ENCODE data around the gene ARHGAP36. TPM values are rescaled to one million over a fixed set of nuclear protein-coding genes. Genes with fewer than 3 reads are reported as not detected.

Gene ARHGAP36
- total RNA-seq, 2 experiments from 2014 or later = not detected

DNA sequence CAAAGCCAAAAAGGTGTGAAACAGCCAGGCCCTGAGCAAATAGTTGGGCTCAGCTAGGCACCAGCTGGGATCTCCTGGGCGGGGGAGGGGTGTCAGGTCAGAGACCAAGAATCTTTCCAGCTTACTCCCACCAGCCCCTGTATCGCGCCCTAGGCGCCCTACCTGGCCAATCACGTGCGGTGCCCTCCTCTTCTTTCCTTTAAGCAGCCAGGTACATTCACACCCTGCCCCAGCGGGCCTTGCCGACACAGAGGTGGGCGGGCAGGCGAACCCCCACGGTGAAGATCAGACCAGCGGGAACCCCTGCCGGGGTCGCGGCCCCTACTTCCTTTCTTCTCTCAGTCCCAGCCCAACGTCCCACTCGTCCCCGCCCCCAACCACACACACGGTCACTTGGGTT lies 9.1 kb downstream of the ARHGAP36 start:
- POLR2A ChIA-PET = no interaction called here
- Mint-ChIP-seq H3K9me3 (no peaks in the 10 kb centered on the region), H3K27me3 (peaks cover 43% of the 10 kb centered on the region), H3K36me3 (ENCODE audit: low read depth) (no peaks in the 10 kb centered on the region), H3K27ac (no peak overlapping the region), H3K4me3 (no peak overlapping the region), H3K4me1 (ENCODE audit: low read depth) (no peaks in the 10 kb centered on the region)
- CTCF ChIA-PET = no interaction called here
- ATAC-seq (ENCODE audit: poor library complexity) = no peak
- DNase-seq = no peak
- intact Hi-C loops (cut with DNase I, micrococcal nuclease) = no loop called here
- peaks cover 11% of the 10 kb centered on the region for H3K4me1 ChIP-seq (ENCODE audit: insufficient read depth, low read length)
- no peak overlapping the region for H3K27ac ChIP-seq (ENCODE audit: low read depth in 1 of 2, low read length in 2 of 2)
- no peak overlapping the region for H3K4me3 ChIP-seq (ENCODE audit: low read length)
- H3K9me3 ChIP-seq (ENCODE audit: control insufficient read depth in 1 of 2, insufficient read depth in 1 of 2, low read length in 2 of 2) = no peaks in the 10 kb centered on the region
- H3K27me3 ChIP-seq (ENCODE audit: control insufficient read depth in 1 of 2, insufficient read depth in 2 of 2, low read length in 2 of 2) = peaks cover 20 to 64% of the 10 kb centered on the region in 2 experiments
- no peak for TF ChIP-seq CTCF (IDR thresholded peaks at IDR 0.05)
- no peaks in the 10 kb centered on the region for H3K36me3 ChIP-seq (ENCODE audit: insufficient read depth, low read length)

GRCh38 chrX:131067846-131068745 lies 9.9 kb downstream of the ARHGAP36 start:
- peaks cover 11% of the 10 kb centered on the region for H3K4me1 ChIP-seq (ENCODE audit: insufficient read depth, low read length)
- Mint-ChIP-seq H3K4me1 (ENCODE audit: low read depth) (no peaks in the 10 kb centered on the region), H3K27me3 (peaks cover 52% of the 10 kb centered on the region), H3K4me3 (no peak overlapping the region), H3K27ac (no peak overlapping the region), H3K9me3 (no peaks in the 10 kb centered on the region), H3K36me3 (ENCODE audit: low read depth) (no peaks in the 10 kb centered on the region)
- H3K4me3 ChIP-seq (ENCODE audit: low read length) = no peak overlapping the region
- H3K27ac ChIP-seq (ENCODE audit: low read depth in 1 of 2, low read length in 2 of 2) = no peak overlapping the region
- H3K27me3 ChIP-seq (ENCODE audit: control insufficient read depth in 1 of 2, insufficient read depth in 2 of 2, low read length in 2 of 2) = peaks cover 20 to 64% of the 10 kb centered on the region in 2 experiments
- CTCF ChIA-PET = no interaction called here
- H3K36me3 ChIP-seq (ENCODE audit: insufficient read depth, low read length) = no peaks in the 10 kb centered on the region
- no peak for DNase-seq
- no peak for TF ChIP-seq CTCF (IDR thresholded peaks at IDR 0.05)
- POLR2A ChIA-PET = no interaction called here
- intact Hi-C loops (cut with DNase I, micrococcal nuclease) = no loop called here
- no peak for ATAC-seq (ENCODE audit: poor library complexity)
- no peaks in the 10 kb centered on the region for H3K9me3 ChIP-seq (ENCODE audit: control insufficient read depth in 1 of 2, insufficient read depth in 1 of 2, low read length in 2 of 2)

DNA sequence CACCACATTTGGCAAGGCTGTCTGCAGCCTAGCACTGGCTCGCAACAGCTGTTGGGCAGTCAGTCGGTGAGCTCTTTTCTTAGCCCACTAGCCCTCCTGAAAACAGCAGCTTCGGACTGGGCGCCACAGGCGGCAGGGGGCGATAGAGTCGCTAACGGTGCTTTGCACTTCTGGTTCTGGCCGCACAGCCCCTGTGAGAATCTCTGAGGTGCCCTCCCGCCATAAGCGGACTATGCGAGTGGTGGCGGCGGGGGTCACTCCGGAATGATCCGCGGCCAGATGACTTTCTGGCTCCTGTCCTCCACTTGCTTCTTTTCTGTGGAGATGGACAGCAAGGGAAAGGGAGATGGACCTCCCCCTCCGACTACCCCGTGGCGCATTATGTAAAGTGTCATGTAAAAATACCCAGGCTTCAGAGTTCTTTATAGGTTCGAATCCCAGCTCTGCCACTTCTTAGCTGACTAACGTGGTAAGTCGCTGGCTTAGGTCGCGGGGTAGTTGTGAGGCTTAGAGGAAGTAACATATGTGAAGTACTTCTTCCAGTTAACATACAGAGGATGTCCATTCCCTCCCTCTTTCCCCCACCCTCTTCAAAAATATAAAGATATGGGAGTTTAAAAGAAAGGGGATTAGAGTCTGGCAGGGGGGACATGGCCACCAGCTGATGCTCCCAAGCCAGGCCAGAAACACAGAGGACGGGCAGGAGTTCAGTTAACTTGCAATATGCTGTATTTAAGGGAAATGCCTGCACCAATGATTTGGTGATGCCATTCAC lies 11.0 kb downstream of the ARHGAP36 start:
- TF ChIP-seq CTCF (IDR thresholded peaks at IDR 0.05) = no peak
- peaks cover 11% of the 10 kb centered on the region for H3K4me1 ChIP-seq (ENCODE audit: insufficient read depth, low read length)
- Mint-ChIP-seq H3K27me3 (peaks cover 49% of the 10 kb centered on the region), H3K27ac (no peak overlapping the region), H3K4me3 (no peak overlapping the region), H3K9me3 (no peaks in the 10 kb centered on the region), H3K36me3 (ENCODE audit: low read depth) (no peaks in the 10 kb centered on the region), H3K4me1 (ENCODE audit: low read depth) (no peaks in the 10 kb centered on the region)
- no peak overlapping the region for H3K27ac ChIP-seq (ENCODE audit: low read depth in 1 of 2, low read length in 2 of 2)
- POLR2A ChIA-PET = no interaction called here
- CTCF ChIA-PET = no interaction called here
- H3K4me3 ChIP-seq (ENCODE audit: low read length) = no peak overlapping the region
- H3K36me3 ChIP-seq (ENCODE audit: insufficient read depth, low read length) = no peaks in the 10 kb centered on the region
- intact Hi-C loops (cut with DNase I, micrococcal nuclease) = no loop called here
- ATAC-seq (ENCODE audit: poor library complexity) (no peak), DNase-seq (no peak)
- no peaks in the 10 kb centered on the region for H3K9me3 ChIP-seq (ENCODE audit: control insufficient read depth in 1 of 2, insufficient read depth in 1 of 2, low read length in 2 of 2)
- H3K27me3 ChIP-seq (ENCODE audit: control insufficient read depth in 1 of 2, insufficient read depth in 2 of 2, low read length in 2 of 2) = peaks cover 20 to 66% of the 10 kb centered on the region in 2 experiments
